ENCODE measurements around the gene OVOL2. TPM values are rescaled to one million over a fixed set of nuclear protein-coding genes. Genes with fewer than 3 reads are reported as not detected.

The OVOL2 gene
- total RNA-seq, 3 donors from 2014 or later, result 11.5 to 36.3 (median 15.2) TPM

GRCh38 chr20:18009116-18009515 is 48.6 kb downstream of the OVOL2 start:
- Histone ChIP-seq H3K9me3 (no peaks in the 10 kb centered on the region), H3K36me3 (ENCODE audit: low read depth) (no peaks in the 10 kb centered on the region), H3K4me3 (no peak overlapping the region), H3K4me1 (ENCODE audit: low read depth) (no peaks in the 10 kb centered on the region)
- ATAC-seq (no peak), DNase-seq (no peak)
- TF ChIP-seq CTCF (IDR thresholded peaks at IDR 0.05), result no peak
- intact Hi-C loops (cut with DNase I, micrococcal nuclease), result no loop called here

GRCh38 chr20:18007534-18008292 is 50.0 kb downstream of the OVOL2 start:
- Histone ChIP-seq H3K4me1 (ENCODE audit: low read depth) (no peaks in the 10 kb centered on the region), H3K4me3 (no peak overlapping the region), H3K36me3 (ENCODE audit: low read depth) (no peaks in the 10 kb centered on the region), H3K9me3 (no peaks in the 10 kb centered on the region)
- ATAC-seq, result peak; percentile 9
- TF ChIP-seq CTCF (IDR thresholded peaks at IDR 0.05), result no peak
- intact Hi-C loops (cut with DNase I, micrococcal nuclease), result no loop called here
- DNase-seq, result no peak

- ATAC-seq (peak; percentile 35), DNase-seq (no peak)
- Histone ChIP-seq H3K36me3 (ENCODE audit: low read depth) (no peaks in the 10 kb centered on the region), H3K4me1 (ENCODE audit: low read depth) (no peaks in the 10 kb centered on the region), H3K4me3 (no peak overlapping the region), H3K9me3 (no peaks in the 10 kb centered on the region)
- intact Hi-C loops (cut with DNase I, micrococcal nuclease), result no loop called here
- TF ChIP-seq CTCF (IDR thresholded peaks at IDR 0.05), result no peak
Observed at GRCh38 chr20:18006684-18007083, 51.0 kb downstream of the OVOL2 start.

GRCh38 chr20:18005990-18006364 is 51.7 kb downstream of the OVOL2 start:
- Histone ChIP-seq H3K36me3 (ENCODE audit: low read depth) (no peaks in the 10 kb centered on the region), H3K9me3 (no peaks in the 10 kb centered on the region), H3K4me3 (no peak overlapping the region), H3K4me1 (ENCODE audit: low read depth) (no peaks in the 10 kb centered on the region)
- TF ChIP-seq CTCF (IDR thresholded peaks at IDR 0.05), result no peak
- ATAC-seq, result no peak
- intact Hi-C loops (cut with DNase I, micrococcal nuclease), result no loop called here
- no peak for DNase-seq

GRCh38 chr20:18005170-18005989 is 52.3 kb downstream of the OVOL2 start:
- H3K4me3 ChIP-seq, result no peak overlapping the region
- H3K9me3 ChIP-seq, result no peaks in the 10 kb centered on the region
- ATAC-seq (peak; percentile 64), DNase-seq (no peak)
- TF ChIP-seq CTCF (IDR thresholded peaks at IDR 0.05), result no peak
- H3K36me3 ChIP-seq (ENCODE audit: low read depth), result no peaks in the 10 kb centered on the region
- no peaks in the 10 kb centered on the region for H3K4me1 ChIP-seq (ENCODE audit: low read depth)
- intact Hi-C loops (cut with DNase I, micrococcal nuclease), result no loop called here
